H1 (cell line): ENCODE measurements around the gene DSCAM. TPM values are rescaled to one million over a fixed set of nuclear protein-coding genes. Genes with fewer than 3 reads are reported as not detected.

Experiments used
- CTCF ChIA-PET: fragments of 300-600 bp; sonication (Branson Sonifier 250); formaldehyde crosslinking; loops from one replicate; lab custom pipeline; 2021; ENCODE audit not compliant: partially characterized antibody; lab: Charles Lee
- POLR2A ChIA-PET: fragments of 300-600 bp; sonication (Branson Sonifier 250); formaldehyde crosslinking; loops from one replicate; lab custom pipeline; 2021; ENCODE audit warnings: inconsistent platforms; ENCODE audit not compliant: partially characterized antibody; lab: Charles Lee
- DNase-seq, 2 experiments: peaks; one replicate each; pipeline versions ENCODE4 v3.0.0 to v3.0.0-alpha.2; 2010 to 2022; ENCODE audit warnings: low spot score in 2 of 2, low read depth in 1 of 2, mixed read lengths in 1 of 2
- FAIRE-seq: peaks from 2 replicates; lab custom pipeline; 2011; peaks lifted over from hg19 to GRCh38; lab: Jason Lieb, UNC
- H2AFZ ChIP-seq: 2 replicates; pipeline ENCODE4 v1.8.1; 2012; ENCODE audit warnings: low read length, inconsistent platforms
- H2AK5ac ChIP-seq: 2 replicates; pipeline ENCODE4 v1.6.1; 2013; ENCODE audit warnings: low read depth, low read length
- H2BK120ac ChIP-seq: replicated peaks from 2 replicates; pipeline ENCODE3; 2013; ENCODE audit warnings: low read depth, low read length, inconsistent platforms
- H2BK12ac ChIP-seq: 2 replicates; pipeline ENCODE4 v1.6.1; 2013; ENCODE audit warnings: low read depth, low read length
- H2BK15ac ChIP-seq: 2 replicates; pipeline ENCODE4 v1.6.1; 2013; ENCODE audit warnings: low read length
- H2BK20ac ChIP-seq: 2 replicates; pipeline ENCODE4 v1.6.1; 2013; ENCODE audit warnings: low read length
- H2BK5ac ChIP-seq: 2 replicates; pipeline ENCODE4 v1.6.1; 2013; ENCODE audit warnings: low read depth, low read length
- H3K14ac ChIP-seq: 2 replicates; pipeline ENCODE4 v1.6.1; 2013; ENCODE audit warnings: inconsistent platforms; ENCODE audit not compliant: insufficient read length
- H3K18ac ChIP-seq: 2 replicates; pipeline ENCODE4 v1.6.1; 2013; ENCODE audit warnings: low read length; ENCODE audit errors: extremely low read depth
- H3K23ac ChIP-seq: 2 replicates; pipeline ENCODE4 v1.6.1; 2013; ENCODE audit warnings: inconsistent platforms; ENCODE audit not compliant: insufficient read length
- H3K23me2 ChIP-seq: 2 replicates; pipeline ENCODE4 v1.6.1; 2013; ENCODE audit warnings: low read depth, low read length
- H3K27ac ChIP-seq: 2 replicates; pipeline ENCODE4 v1.6.1; 2011; ENCODE audit warnings: low read depth, low read length, inconsistent platforms
- H3K27me3 ChIP-seq, 4 experiments: replicated peaks in 1 of 4; 1 replicate in 1 of 4; 2 replicates in 3 of 4; pipeline versions ENCODE4 v1.6.1 to v1.8.1; 2011 to 2013; ENCODE audit warnings: low read length in 3 of 4, mild to moderate bottlenecking in 3 of 4, inconsistent platforms in 2 of 4, mixed read lengths in 2 of 4, moderate library complexity in 1 of 4; ENCODE audit not compliant: control insufficient read depth in 3 of 4, insufficient read depth in 3 of 4; ENCODE audit errors: extremely low read depth in 1 of 4
- H3K36me3 ChIP-seq, 4 experiments: 2 replicates each; pipeline versions ENCODE4 v1.6.1 to v1.8.1; 2011 to 2013; ENCODE audit warnings: mild to moderate bottlenecking in 4 of 4, low read length in 3 of 4, moderate library complexity in 2 of 4, control low read depth in 1 of 4, inconsistent platforms in 1 of 4; ENCODE audit not compliant: insufficient read depth in 4 of 4, control insufficient read depth in 2 of 4
- H3K4ac ChIP-seq: replicated peaks from 2 replicates; pipeline ENCODE3; 2013; ENCODE audit warnings: low read length, low read depth, mixed read lengths, inconsistent platforms; ENCODE audit not compliant: insufficient read length
- H3K4me1 ChIP-seq, 4 experiments: replicated peaks in 1 of 4; 1 replicate in 1 of 4; 2 replicates in 3 of 4; pipeline versions ENCODE4 v1.6.1 to v1.8.1; 2011 to 2013; ENCODE audit warnings: low read length in 3 of 4, inconsistent platforms in 2 of 4, mixed read lengths in 1 of 4; ENCODE audit not compliant: insufficient read depth in 4 of 4, control insufficient read depth in 3 of 4
- H3K4me2 ChIP-seq, 2 experiments: 2 replicates each; pipeline versions ENCODE4 v1.6.1 to v1.8.1; 2011 to 2013; ENCODE audit warnings: low read depth in 2 of 2, low read length in 2 of 2, control low read depth in 1 of 2, inconsistent platforms in 1 of 2, mild to moderate bottlenecking in 1 of 2; ENCODE audit not compliant: insufficient read depth in 1 of 2
- H3K4me3 ChIP-seq, 4 experiments: fragments of 200-600, 300-600 bp in 1 of 4; sonication (generic), shearing (Covaris generic), sonication (Bioruptor Twin) in 1 of 4; 2 replicates each; pipeline versions ENCODE4 v1.5.1 to v1.8.1; 2011 to 2016; ENCODE audit warnings: low read length in 4 of 4, low read depth in 3 of 4, control low read depth in 2 of 4, inconsistent platforms in 2 of 4, mild to moderate bottlenecking in 2 of 4, mixed read lengths in 1 of 4, moderate library complexity in 1 of 4; ENCODE audit not compliant: insufficient read depth in 2 of 4; ENCODE audit errors: extremely low read depth in 1 of 4
- H3K56ac ChIP-seq: replicated peaks from 2 replicates; pipeline ENCODE3; 2013; ENCODE audit warnings: low read depth, mild to moderate bottlenecking, mixed read lengths, low read length, inconsistent platforms; ENCODE audit not compliant: insufficient read length
- H3K79me1 ChIP-seq: 2 replicates; pipeline ENCODE4 v1.6.1; 2013; ENCODE audit warnings: low read depth, low read length, control low read depth
- H3K79me2 ChIP-seq, 2 experiments: 2 replicates each; pipeline versions ENCODE4 v1.6.1 to v1.8.1; 2012 to 2013; ENCODE audit warnings: low read length in 2 of 2, mild to moderate bottlenecking in 2 of 2, inconsistent platforms in 1 of 2; ENCODE audit not compliant: insufficient read depth in 2 of 2, control insufficient read depth in 1 of 2
- H3K9ac ChIP-seq, 4 experiments: replicated peaks in 1 of 4; 1 replicate in 1 of 4; 2 replicates in 3 of 4; pipeline versions ENCODE4 v1.6.1 to v1.8.1; 2011 to 2013; ENCODE audit warnings: low read depth in 3 of 4, low read length in 3 of 4, control low read depth in 2 of 4, mild to moderate bottlenecking in 2 of 4, moderate library complexity in 2 of 4, inconsistent platforms in 1 of 4; ENCODE audit errors: extremely low read depth in 1 of 4
- H3K9me3 ChIP-seq, 2 experiments: 2 replicates each; pipeline versions ENCODE4 v1.6.1 to v1.8.1; 2012 to 2013; ENCODE audit warnings: mild to moderate bottlenecking in 2 of 2, moderate library complexity in 2 of 2, control low read depth in 1 of 2, inconsistent platforms in 1 of 2, low read depth in 1 of 2, low read length in 1 of 2, mixed read lengths in 1 of 2; ENCODE audit not compliant: insufficient read depth in 2 of 2
- H4K20me1 ChIP-seq, 2 experiments: replicated peaks in 1 of 2; 2 replicates each; pipeline versions ENCODE3 to v1.8.1; 2011 to 2013; ENCODE audit warnings: inconsistent platforms in 2 of 2, low read length in 2 of 2, mild to moderate bottlenecking in 1 of 2; ENCODE audit not compliant: insufficient read depth in 2 of 2, control insufficient read depth in 1 of 2
- H4K5ac ChIP-seq: 2 replicates; pipeline ENCODE4 v1.6.1; 2013; ENCODE audit warnings: low read length, low read depth, mixed read lengths, inconsistent platforms; ENCODE audit not compliant: insufficient read length
- H4K8ac ChIP-seq: 2 replicates; pipeline ENCODE4 v1.8.0; 2013; ENCODE audit warnings: mild to moderate bottlenecking, moderate library complexity, low read length, inconsistent platforms; ENCODE audit not compliant: insufficient read depth; ENCODE audit errors: extremely low read depth
- H4K91ac ChIP-seq: replicated peaks from 2 replicates; pipeline ENCODE3; 2013; ENCODE audit warnings: low read length, mixed read lengths, inconsistent platforms; ENCODE audit not compliant: insufficient read length
- FOSL1 ChIP-seq: IDR thresholded peaks from 2 replicates; pipeline ENCODE4 v1.6.1; 2011; ENCODE audit warnings: mild to moderate bottlenecking, low read depth, low read length, moderate library complexity; ENCODE audit not compliant: insufficient read depth
- HDAC2 ChIP-seq, 2 experiments: fragments of 300-600 bp in 1 of 2; sonication (generic) in 1 of 2; IDR thresholded peaks; 2 replicates each; pipeline ENCODE4 v1.6.1; 2011 to 2012; ENCODE audit warnings: low read depth in 2 of 2, low read length in 2 of 2, mild to moderate bottlenecking in 2 of 2, moderate library complexity in 2 of 2, borderline replicate concordance in 1 of 2, inconsistent platforms in 1 of 2
- JUN ChIP-seq: IDR thresholded peaks from 2 replicates; pipeline ENCODE4 v1.6.1; 2011; ENCODE audit warnings: low read depth, mild to moderate bottlenecking, improper control_type of control experiment, low read length
- NRF1 ChIP-seq: IDR thresholded peaks from 2 replicates; pipeline ENCODE4 v1.6.1; 2011; ENCODE audit warnings: mild to moderate bottlenecking, low read depth, low read length, improper control_type of control experiment
- POLR2A ChIP-seq, 2 experiments: IDR thresholded peaks; 1 replicate in 1 of 2; 2 replicates in 1 of 2; pipeline ENCODE4 v1.6.1; 2011; ENCODE audit warnings: low read depth in 2 of 2, low read length in 2 of 2, mild to moderate bottlenecking in 2 of 2; ENCODE audit errors: control extremely low read depth in 1 of 2
- POU5F1 ChIP-seq: IDR thresholded peaks from 2 replicates; pipeline ENCODE4 v1.6.1; 2011; ENCODE audit warnings: low read depth, mild to moderate bottlenecking, low read length, moderate library complexity
- TAF1 ChIP-seq: IDR thresholded peaks from 2 replicates; pipeline ENCODE4 v1.6.1; 2011; ENCODE audit warnings: mild to moderate bottlenecking, low read depth, low read length
- TBP ChIP-seq: IDR thresholded peaks from 2 replicates; pipeline ENCODE4 v1.6.1; 2011; ENCODE audit warnings: low read depth, low read length, improper control_type of control experiment
- TCF12 ChIP-seq: IDR thresholded peaks from 2 replicates; pipeline ENCODE4 v1.6.1; 2011; ENCODE audit warnings: low read depth, mild to moderate bottlenecking, low read length
- YY1 ChIP-seq: IDR thresholded peaks from 2 replicates; pipeline ENCODE4 v1.6.1; 2011; ENCODE audit warnings: low read depth, mild to moderate bottlenecking, low read length
- WGBS, 2 experiments: shearing (Covaris generic) in 1 of 2; methylation state at CpG; one replicate each; pipeline versions ENCODE4 v1.1.6 to v1.1.7; 2013 to 2015; ENCODE audit warnings: low lambda C conversion rate in 2 of 2, mixed read lengths in 2 of 2, inconsistent platforms in 1 of 2, low coverage in 1 of 2, missing lambda C conversion rate in 1 of 2; ENCODE audit not compliant: insufficient replicate concordance in 2 of 2, insufficient coverage in 1 of 2, insufficient read length in 1 of 2; ENCODE audit errors: extremely low coverage in 1 of 2, missing lambda C conversion rate in 1 of 2; 5-methylcytosine and 5-hydroxymethylcytosine counted together
- polyA plus RNA-seq, 7 experiments: library from polyadenylated mRNA; depleted of rRNA in 3 of 7; stranded (reverse) in 5 of 7; unstranded in 2 of 7; fragments of >200 nt in 5 of 7; fragments of 200-250 nt in 2 of 7; gene quantifications; 1 replicate in 5 of 7; 2 replicates in 1 of 7; 4 replicates in 1 of 7; pipeline versions ENCODE4 v1.2.1 to v1.2.3, GENCODE V29; 2011 to 2013; ENCODE audit warnings: missing spikeins in 2 of 7, mixed read lengths in 2 of 7
- total RNA-seq: library from RNA; stranded (reverse); fragmentation: NEBNext Ultra II Directional; extraction: Animal tissue kit (Norgen Biotek cat#: 25700); gene quantifications from 2 replicates; pipeline ENCODE4 v1.2.1, GENCODE V29; 2021
- TF ChIP-seq, protein P1 (sequence below): IDR thresholded peaks from 2 replicates; pipeline ENCODE4 v1.6.1; 2011; ENCODE audit warnings: low read length, improper control_type of control experiment

Gene DSCAM
- total and polyA plus RNA-seq, 2 of the 8 experiments (the other 6 are each of a cell fraction or from before 2014, with no cell fraction given) = 0.02 to 0.15 TPM

DNA sequence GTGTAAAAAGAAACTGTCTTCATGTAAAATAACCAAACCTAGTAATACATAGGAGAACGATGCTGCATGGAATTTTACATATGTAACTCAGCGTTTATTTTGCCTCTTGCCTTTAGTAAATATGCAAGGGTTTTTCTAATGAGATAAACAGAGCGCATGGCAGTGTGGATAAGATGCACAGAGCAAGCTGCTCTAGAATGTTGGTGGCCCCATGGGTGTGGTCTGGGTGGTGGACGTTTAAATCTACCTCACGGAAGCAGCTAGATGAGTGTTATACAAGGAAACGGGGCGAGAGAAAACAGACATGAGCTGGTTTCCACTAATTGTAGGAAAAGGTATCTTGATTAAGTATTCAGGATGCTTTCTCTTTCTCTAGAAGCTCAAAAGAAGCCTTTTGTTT lies 205.9 kb downstream of the DSCAM start:
- Histone ChIP-seq H4K8ac (no peak overlapping the region), H3K4ac (no peak overlapping the region)

More for the DNA sequence above, 205.9 kb downstream of the DSCAM start:
- no peak overlapping the region for H3K27ac ChIP-seq
- no peak overlapping the region for H2BK12ac ChIP-seq
- no peak overlapping the region for H4K91ac ChIP-seq
- no peaks in the 10 kb centered on the region for H3K36me3 ChIP-seq
- DNase-seq (no peak), FAIRE-seq (no peak)
- H3K27me3 ChIP-seq = no peaks in the 10 kb centered on the region
- no peak overlapping the region for H2AFZ ChIP-seq
- H2AK5ac ChIP-seq = no peak overlapping the region
- POLR2A ChIA-PET = no interaction called here
- no peak overlapping the region for H2BK20ac ChIP-seq
- no peaks in the 10 kb centered on the region for H3K23me2 ChIP-seq
- H3K4me3 ChIP-seq = no peak overlapping the region
- no peak overlapping the region for H4K5ac ChIP-seq
- H3K9me3 ChIP-seq = peaks cover 0 to 2% of the 10 kb centered on the region in 2 experiments; a peak in 1 of 4 replicates
- H2BK15ac ChIP-seq = no peak overlapping the region
- WGBS, 2 experiments = 91% methylated on average over 7 of the region's 7 CpGs; no CpG with 5 or more reads in 1 of the 2 experiments
- no peak overlapping the region for H2BK5ac ChIP-seq
- no peaks in the 10 kb centered on the region for H3K79me2 ChIP-seq
- no peaks in the 10 kb centered on the region for H3K79me1 ChIP-seq
- TF ChIP-seq, protein P1, sequence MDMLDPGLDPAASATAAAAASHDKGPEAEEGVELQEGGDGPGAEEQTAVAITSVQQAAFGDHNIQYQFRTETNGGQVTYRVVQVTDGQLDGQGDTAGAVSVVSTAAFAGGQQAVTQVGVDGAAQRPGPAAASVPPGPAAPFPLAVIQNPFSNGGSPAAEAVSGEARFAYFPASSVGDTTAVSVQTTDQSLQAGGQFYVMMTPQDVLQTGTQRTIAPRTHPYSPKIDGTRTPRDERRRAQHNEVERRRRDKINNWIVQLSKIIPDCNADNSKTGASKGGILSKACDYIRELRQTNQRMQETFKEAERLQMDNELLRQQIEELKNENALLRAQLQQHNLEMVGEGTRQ = no peak
- no peak for TF ChIP-seq TAF1
- no peak for TF ChIP-seq HDAC2 (IDR thresholded peaks at IDR 0.05; ENCODE audit: borderline replicate concordance in 1 of 2, low read depth in 2 of 2, low read length in 2 of 2)
- no peak for TF ChIP-seq POU5F1
- no peak for TF ChIP-seq NRF1
- no peak for TF ChIP-seq FOSL1
- no peak for TF ChIP-seq JUN
- no peak for TF ChIP-seq TCF12
- TF ChIP-seq YY1 = no peak
- TF ChIP-seq POLR2A (IDR thresholded peaks at IDR 0.05; ENCODE audit: control extremely low read depth in 1 of 2, low read depth in 2 of 2, low read length in 2 of 2) = no peak
- no peak for TF ChIP-seq TBP
- TF ChIP-seq, all 59 proteins: peak for 0
- Histone ChIP-seq H3K4me1 (no peaks in the 10 kb centered on the region), H2BK120ac (no peak overlapping the region), H3K56ac (no peak overlapping the region), H3K23ac (no peak overlapping the region), H4K20me1 (no peaks in the 10 kb centered on the region), H3K14ac (no peak overlapping the region), H3K9ac (no peak overlapping the region), H3K4me2 (no peak overlapping the region), H3K18ac (no peak overlapping the region)
- CTCF ChIA-PET = no interaction called here
